ENCODE results near the gene EML5.
"Not testable (repeated sequence)": the region's sequence is repeated elsewhere in the genome, so short reads cannot be mapped to it uniquely, and the experiment has no call there.

EML5 gene

GRCh38 chr14:88799522-88799921, 6.8 kb upstream of the EML5 start:
- no peak for DNase-seq

GRCh38 chr14:88798156-88798555, 5.4 kb upstream of the EML5 start:
- DNase-seq, result peak; percentile 87

GRCh38 chr14:88793259-88793625, 489 bp upstream of the EML5 start:
- DNase-seq, result no peak

- DNase-seq, result peak; percentile 76
Observed at GRCh38 chr14:88791629-88792472, 902 bp downstream of the EML5 start.

GRCh38 chr14:88791252-88791621, 1.5 kb downstream of the EML5 start:
- no peak for DNase-seq

- DNase-seq, result no peak
Observed at GRCh38 chr14:88790501-88791251, 2.1 kb downstream of the EML5 start.

- DNase-seq, result not testable (repeated sequence)
Observed at GRCh38 chr14:88789573-88789972, 3.2 kb downstream of the EML5 start.

- DNase-seq, result no peak
Observed at GRCh38 chr14:88786715-88787114, 6.0 kb downstream of the EML5 start.

GRCh38 chr14:88785911-88786310, 6.8 kb downstream of the EML5 start:
- DNase-seq, result no peak

- DNase-seq, result no peak
Observed at GRCh38 chr14:88775532-88775931, 17.2 kb downstream of the EML5 start.

GRCh38 chr14:88770736-88771135, 22.0 kb downstream of the EML5 start:
- no peak for DNase-seq

GRCh38 chr14:88765130-88765529, 27.6 kb downstream of the EML5 start:
- DNase-seq, result no peak

GRCh38 chr14:88753873-88754272, 38.9 kb downstream of the EML5 start:
- no peak for DNase-seq

GRCh38 chr14:88750945-88751344, 41.8 kb downstream of the EML5 start:
- DNase-seq, result no peak

- DNase-seq, result no peak
Observed at GRCh38 chr14:88750413-88750812, 42.3 kb downstream of the EML5 start.

- DNase-seq, result no peak
Observed at GRCh38 chr14:88749139-88749538, 43.6 kb downstream of the EML5 start.

- no peak for DNase-seq
Observed at GRCh38 chr14:88748288-88748687, 44.5 kb downstream of the EML5 start.

- DNase-seq, result no peak
Observed at GRCh38 chr14:88746052-88746451, 46.7 kb downstream of the EML5 start.

GRCh38 chr14:88737245-88737644, 55.5 kb downstream of the EML5 start:
- no peak for DNase-seq

- no peak for DNase-seq
Observed at GRCh38 chr14:88733121-88733520, 59.6 kb downstream of the EML5 start.

GRCh38 chr14:88729159-88729558, 63.6 kb downstream of the EML5 start:
- no peak for DNase-seq

- DNase-seq, result no peak
Observed at GRCh38 chr14:88727057-88727456, 65.7 kb downstream of the EML5 start.

GRCh38 chr14:88710709-88711108, 82.0 kb downstream of the EML5 start:
- DNase-seq, result no peak

- DNase-seq, result no peak
Observed at GRCh38 chr14:88707088-88707487, 85.7 kb downstream of the EML5 start.
